Hematopoietic multipotent progenitor cell (in vitro differentiated cells): ENCODE results near the gene MDH2. TPM values are rescaled to one million over a fixed set of nuclear protein-coding genes. Genes with fewer than 3 reads are reported as not detected.
"Not testable (repeated sequence)": the region's sequence is repeated elsewhere in the genome, so short reads cannot be mapped to it uniquely, and the experiment has no call there.

Experiments
- DNase-seq, 3 donors: peaks; one replicate each; pipeline ENCODE4 v3.0.0-alpha.2; 2011 to 2015; ENCODE audit warnings: low read depth in 2 of 3, low spot score in 2 of 3
- total RNA-seq: library from RNA; depleted of rRNA; stranded (reverse); fragments of >200 nt; gene quantifications from one replicate; pipeline ENCODE4 v1.2.3, GENCODE V29; 2012

MDH2 gene
- total RNA-seq, 1 donor, result 67.6 TPM

- no peak for DNase-seq
Observed at GRCh38 chr7:76071316-76072242, 23.7 kb downstream of the MDH2 start.

GRCh38 chr7:76072243-76073148 lies 24.6 kb downstream of the MDH2 start:
- no peak for DNase-seq

- no peak for DNase-seq
Observed at GRCh38 chr7:76073335-76073990, 25.6 kb downstream of the MDH2 start.

GRCh38 chr7:76074306-76074971 lies 26.5 kb downstream of the MDH2 start:
- no peak for DNase-seq

GRCh38 chr7:76074972-76075370 lies 27.1 kb downstream of the MDH2 start:
- DNase-seq, result no peak

GRCh38 chr7:76076995-76077394 lies 29.1 kb downstream of the MDH2 start:
- DNase-seq, result no peak

- no peak for DNase-seq
Observed at GRCh38 chr7:76077435-76077834, 29.5 kb downstream of the MDH2 start.

GRCh38 chr7:76080204-76080603 lies 32.3 kb downstream of the MDH2 start:
- no peak for DNase-seq

GRCh38 chr7:76084115-76084514 lies 36.2 kb downstream of the MDH2 start:
- not testable (repeated sequence) for DNase-seq

GRCh38 chr7:76086070-76086469 lies 38.2 kb downstream of the MDH2 start:
- no peak for DNase-seq

GRCh38 chr7:76087362-76087791 lies 39.5 kb downstream of the MDH2 start:
- DNase-seq, result not testable (repeated sequence)

- no peak for DNase-seq
Observed at GRCh38 chr7:76089865-76090475, 42.1 kb downstream of the MDH2 start.

GRCh38 chr7:76091506-76091905 lies 43.6 kb downstream of the MDH2 start:
- no peak for DNase-seq

- not testable (repeated sequence) for DNase-seq
Observed at GRCh38 chr7:76093531-76093930, 45.6 kb downstream of the MDH2 start.

GRCh38 chr7:76094326-76094725 lies 46.4 kb downstream of the MDH2 start:
- not testable (repeated sequence) for DNase-seq

- DNase-seq, result no peak
Observed at GRCh38 chr7:76095908-76096307, 48.0 kb downstream of the MDH2 start.

GRCh38 chr7:76101693-76102437 lies 54.0 kb downstream of the MDH2 start:
- peak in 1 of 3 donors; percentile 41 for DNase-seq

GRCh38 chr7:76103788-76104187 lies 55.9 kb downstream of the MDH2 start:
- not testable (repeated sequence) for DNase-seq

- not testable (repeated sequence) for DNase-seq
Observed at GRCh38 chr7:76106130-76106529, 58.2 kb downstream of the MDH2 start.
